Measurements from ENCODE around the gene EPS8L1. TPM values are rescaled to one million over a fixed set of nuclear protein-coding genes. Genes with fewer than 3 reads are reported as not detected.

Gene EPS8L1
- total RNA-seq, 2 donors from 2014 or later = 1.8 to 3.3 TPM

DNA sequence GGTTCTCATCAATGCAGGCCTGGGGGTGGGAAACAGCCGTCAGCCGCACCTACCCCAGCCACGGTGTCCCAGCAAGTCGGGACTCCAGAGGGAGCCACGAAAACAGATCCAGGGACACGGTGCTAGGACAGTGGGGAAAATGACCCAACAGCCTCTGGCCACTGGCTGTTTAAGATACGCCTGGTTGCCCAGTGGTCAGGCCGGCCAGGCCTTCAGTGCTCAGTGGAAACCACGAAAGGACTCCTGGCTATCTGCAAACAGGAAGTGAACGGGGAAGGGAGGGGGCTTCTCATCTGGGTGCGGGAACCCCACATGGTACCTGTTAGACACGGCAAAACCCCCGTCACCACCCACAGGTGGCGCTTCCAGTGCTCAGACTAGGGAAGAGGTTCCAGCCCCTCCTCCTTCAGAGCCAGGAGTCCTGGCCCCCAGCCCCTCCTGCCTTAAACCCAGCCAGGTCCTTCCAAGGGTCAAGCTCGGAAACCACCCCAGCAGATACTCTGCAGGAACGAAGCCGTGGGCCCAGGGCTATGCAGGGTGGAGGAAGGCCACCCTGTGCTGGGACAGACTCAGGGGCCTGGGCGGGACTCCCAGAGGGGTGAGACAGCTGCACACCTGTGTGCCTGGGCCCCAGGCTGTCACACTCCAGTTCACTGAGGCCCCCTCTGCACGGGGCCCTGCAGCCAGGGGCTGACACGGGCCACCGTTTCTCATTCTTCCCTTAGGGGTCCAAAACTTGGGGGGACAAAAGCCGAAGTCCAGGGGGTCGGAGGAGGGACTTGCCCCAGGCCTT, 37.3 kb downstream of the EPS8L1 start:
- no peak overlapping the region for H3K27ac Mint-ChIP-seq
- H3K4me3 Mint-ChIP-seq = no peak overlapping the region
- no peaks in the 10 kb centered on the region for H3K9me3 ChIP-seq (ENCODE audit: control insufficient read depth, low read length, poor library complexity, severe bottlenecking)
- H3K36me3 Mint-ChIP-seq (ENCODE audit: low read depth) = peaks cover 15% of the 10 kb centered on the region
- H3K27me3 Mint-ChIP-seq = no peaks in the 10 kb centered on the region
- ATAC-seq (no peak), DNase-seq (no peak)
- peaks cover 35% of the 10 kb centered on the region for H3K4me1 Mint-ChIP-seq

DNA sequence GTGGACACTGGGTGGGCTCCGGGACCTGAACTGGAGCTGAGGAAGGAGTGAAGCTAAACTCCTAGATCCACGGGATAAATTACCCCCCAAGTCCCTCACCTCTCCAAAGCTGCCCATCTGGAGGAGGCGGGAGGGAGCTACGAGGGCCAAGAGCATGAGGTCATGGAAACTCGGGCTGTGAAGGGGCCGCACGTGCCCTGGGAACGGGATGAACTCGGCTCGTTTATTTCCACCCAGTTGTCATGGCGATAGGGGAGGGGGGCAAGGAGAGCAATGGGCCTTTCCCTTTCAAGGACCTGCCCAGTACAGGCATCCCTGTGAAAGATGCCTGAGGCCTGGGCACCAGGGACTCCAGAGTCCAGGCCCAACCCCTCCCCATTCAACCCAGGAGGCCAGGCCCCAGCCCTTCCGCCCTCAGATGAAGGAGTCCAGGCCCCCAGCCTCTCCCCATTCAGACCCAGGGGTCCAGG, 37.9 kb downstream of the EPS8L1 start:
- DNase-seq (no peak), ATAC-seq (no peak)
- Mint-ChIP-seq H3K27me3 (no peaks in the 10 kb centered on the region), H3K4me3 (no peak overlapping the region), H3K27ac (peak overlapping the region; percentile 34), H3K4me1 (peaks cover 36% of the 10 kb centered on the region), H3K36me3 (ENCODE audit: low read depth) (peaks cover 12% of the 10 kb centered on the region)
- no peaks in the 10 kb centered on the region for H3K9me3 ChIP-seq (ENCODE audit: control insufficient read depth, low read length, poor library complexity, severe bottlenecking)

DNA sequence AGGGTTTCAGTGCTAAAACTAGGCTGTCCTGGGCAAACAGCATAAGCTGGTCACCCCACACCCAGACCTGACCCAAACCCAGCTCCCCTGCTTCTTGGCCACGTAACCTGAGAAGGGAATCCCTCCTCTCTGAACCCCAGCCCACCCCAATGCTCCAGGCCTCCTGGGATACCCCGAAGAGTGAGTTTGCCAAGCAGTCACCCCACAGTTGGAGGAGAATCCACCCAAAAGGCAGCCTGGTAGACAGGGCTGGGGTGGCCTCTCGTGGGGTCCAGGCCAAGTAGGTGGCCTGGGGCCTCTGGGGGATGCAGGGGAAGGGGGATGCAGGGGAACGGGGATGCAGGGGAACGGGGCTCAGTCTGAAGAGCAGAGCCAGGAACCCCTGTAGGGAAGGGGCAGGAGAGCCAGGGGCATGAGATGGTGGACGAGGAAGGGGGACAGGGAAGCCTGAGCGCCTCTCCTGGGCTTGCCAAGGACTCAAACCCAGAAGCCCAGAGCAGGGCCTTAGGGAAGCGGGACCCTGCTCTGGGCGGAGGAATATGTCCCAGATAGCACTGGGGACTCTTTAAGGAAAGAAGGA, 39.0 kb downstream of the EPS8L1 start:
- peak overlapping the region; percentile 100 for H3K4me3 Mint-ChIP-seq
- H3K4me1 Mint-ChIP-seq = peaks cover 36% of the 10 kb centered on the region
- no peaks in the 10 kb centered on the region for H3K27me3 Mint-ChIP-seq
- no peaks in the 10 kb centered on the region for H3K9me3 ChIP-seq (ENCODE audit: control insufficient read depth, low read length, poor library complexity, severe bottlenecking)
- ATAC-seq = no peak
- no peak for DNase-seq
- peaks cover 12% of the 10 kb centered on the region for H3K36me3 Mint-ChIP-seq (ENCODE audit: low read depth)
- H3K27ac Mint-ChIP-seq = peak overlapping the region; percentile 34

DNA sequence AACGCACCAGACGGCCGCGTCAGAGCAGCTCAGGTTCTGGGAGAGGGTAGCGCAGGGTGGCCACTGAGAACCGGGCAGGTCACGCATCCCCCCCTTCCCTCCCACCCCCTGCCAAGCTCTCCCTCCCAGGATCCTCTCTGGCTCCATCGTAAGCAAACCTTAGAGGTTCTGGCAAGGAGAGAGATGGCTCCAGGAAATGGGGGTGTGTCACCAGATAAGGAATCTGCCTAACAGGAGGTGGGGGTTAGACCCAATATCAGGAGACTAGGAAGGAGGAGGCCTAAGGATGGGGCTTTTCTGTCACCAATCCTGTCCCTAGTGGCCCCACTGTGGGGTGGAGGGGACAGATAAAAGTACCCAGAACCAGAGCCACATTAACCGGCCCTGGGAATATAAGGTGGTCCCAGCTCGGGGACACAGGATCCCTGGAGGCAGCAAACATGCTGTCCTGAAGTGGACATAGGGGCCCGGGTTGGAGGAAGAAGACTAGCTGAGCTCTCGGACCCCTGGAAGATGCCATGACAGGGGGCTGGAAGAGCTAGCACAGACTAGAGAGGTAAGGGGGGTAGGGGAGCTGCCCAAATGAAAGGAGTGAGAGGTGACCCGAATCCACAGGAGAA, 39.9 kb downstream of the EPS8L1 start:
- Mint-ChIP-seq H3K27me3 (no peaks in the 10 kb centered on the region), H3K27ac (peak overlapping the region; percentile 98), H3K36me3 (ENCODE audit: low read depth) (peaks cover 12% of the 10 kb centered on the region), H3K4me1 (peaks cover 33% of the 10 kb centered on the region), H3K4me3 (peak overlapping the region; percentile 100)
- no peak for ATAC-seq
- DNase-seq = no peak
- no peaks in the 10 kb centered on the region for H3K9me3 ChIP-seq (ENCODE audit: control insufficient read depth, low read length, poor library complexity, severe bottlenecking)

DNA sequence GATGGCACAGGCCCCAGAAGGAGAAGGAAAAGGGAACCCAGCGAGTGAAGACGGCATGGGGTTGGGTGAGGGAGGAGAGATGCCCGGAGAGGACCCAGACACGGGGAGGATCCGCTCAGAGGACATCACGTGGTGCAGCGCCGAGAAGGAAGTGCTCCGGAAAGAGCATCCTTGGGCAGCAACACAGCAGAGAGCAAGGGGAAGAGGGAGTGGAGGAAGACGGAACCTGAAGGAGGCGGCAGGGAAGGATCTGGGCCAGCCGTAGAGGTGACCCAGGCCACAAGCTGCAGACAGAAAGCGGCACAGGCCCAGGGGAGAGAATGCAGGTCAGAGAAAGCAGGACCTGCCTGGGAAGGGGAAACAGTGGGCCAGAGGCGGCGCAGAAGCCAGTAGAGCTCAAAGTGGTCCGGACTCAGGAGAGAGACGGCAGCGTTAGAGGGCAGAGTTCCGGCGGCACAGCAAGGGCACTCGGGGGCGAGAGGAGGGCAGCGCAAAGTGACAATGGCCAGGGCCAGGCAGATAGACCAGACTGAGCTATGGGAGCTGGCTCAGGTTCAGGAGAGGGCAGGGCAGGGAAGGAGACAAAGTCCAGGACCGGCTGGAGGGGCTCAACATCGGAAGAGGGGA, 40.7 kb downstream of the EPS8L1 start:
- ATAC-seq = peak; percentile 24
- Mint-ChIP-seq H3K36me3 (ENCODE audit: low read depth) (peaks cover 10% of the 10 kb centered on the region), H3K27ac (peak overlapping the region; percentile 98), H3K4me3 (peak overlapping the region; percentile 100), H3K4me1 (peaks cover 32% of the 10 kb centered on the region), H3K27me3 (no peaks in the 10 kb centered on the region)
- DNase-seq = peak in 2 of 3 donors; percentile 32 to 36
- no peaks in the 10 kb centered on the region for H3K9me3 ChIP-seq (ENCODE audit: control insufficient read depth, low read length, poor library complexity, severe bottlenecking)

DNA sequence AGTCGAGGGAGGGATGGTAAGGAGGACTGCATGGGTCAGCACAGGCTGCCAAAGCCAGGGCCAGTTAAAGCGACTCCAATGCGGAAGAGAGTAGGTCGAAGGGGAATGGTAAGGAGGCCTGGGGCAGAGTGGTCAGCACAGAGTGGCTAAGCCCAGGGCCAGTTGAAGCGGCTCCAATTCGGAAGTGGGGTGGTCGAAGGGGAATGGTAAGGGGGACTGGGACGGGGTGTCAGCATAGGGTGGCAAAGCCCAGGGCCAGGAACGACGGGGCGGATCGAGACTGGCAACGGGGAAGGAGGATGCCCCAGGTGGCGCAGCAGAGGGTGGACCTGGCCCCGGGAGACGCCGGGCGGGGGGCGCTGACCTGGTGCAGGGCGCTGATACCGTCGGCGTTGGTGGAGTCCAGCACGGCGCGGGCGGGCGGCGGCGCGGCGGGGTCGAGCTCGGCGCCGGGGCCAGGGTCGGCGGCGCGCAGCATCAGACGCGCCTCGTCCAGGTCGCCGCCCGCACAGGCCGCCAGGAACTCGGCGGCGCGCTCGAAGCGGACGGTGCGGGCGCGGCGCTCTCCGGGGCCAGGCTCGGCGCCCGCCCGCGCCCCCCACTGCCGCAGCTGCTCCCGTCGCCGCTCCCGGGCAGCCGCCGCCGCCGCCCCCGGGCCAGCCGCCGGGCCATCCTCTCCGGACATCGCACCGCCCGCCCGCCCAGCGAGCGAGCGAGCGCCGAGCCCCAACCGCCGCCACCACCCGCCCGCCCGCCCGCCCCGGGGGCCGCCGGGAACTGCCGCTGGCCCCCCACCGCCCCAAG, 41.4 kb downstream of the EPS8L1 start, which contains the start of gene PPP1R12C:
PPP1R12C (minus strand) TSS at position 779 of the 804 bp plus-strand sequence; CDS start at position 685, 94 bp downstream.
- H3K4me1 Mint-ChIP-seq = peaks cover 32% of the 10 kb centered on the region
- no peaks in the 10 kb centered on the region for H3K9me3 ChIP-seq (ENCODE audit: control insufficient read depth, low read length, poor library complexity, severe bottlenecking)
- peak within 1 kb of the TSS; percentile 100 for H3K4me3 Mint-ChIP-seq
- ATAC-seq (peak; percentile 20), DNase-seq (peak in 1 of 3 donors; percentile 27)
- peaks cover 10% of the 10 kb centered on the region for H3K36me3 Mint-ChIP-seq (ENCODE audit: low read depth)
- H3K27me3 Mint-ChIP-seq = no peaks in the 10 kb centered on the region
- peak within 1 kb of the TSS; percentile 98 for H3K27ac Mint-ChIP-seq

DNA sequence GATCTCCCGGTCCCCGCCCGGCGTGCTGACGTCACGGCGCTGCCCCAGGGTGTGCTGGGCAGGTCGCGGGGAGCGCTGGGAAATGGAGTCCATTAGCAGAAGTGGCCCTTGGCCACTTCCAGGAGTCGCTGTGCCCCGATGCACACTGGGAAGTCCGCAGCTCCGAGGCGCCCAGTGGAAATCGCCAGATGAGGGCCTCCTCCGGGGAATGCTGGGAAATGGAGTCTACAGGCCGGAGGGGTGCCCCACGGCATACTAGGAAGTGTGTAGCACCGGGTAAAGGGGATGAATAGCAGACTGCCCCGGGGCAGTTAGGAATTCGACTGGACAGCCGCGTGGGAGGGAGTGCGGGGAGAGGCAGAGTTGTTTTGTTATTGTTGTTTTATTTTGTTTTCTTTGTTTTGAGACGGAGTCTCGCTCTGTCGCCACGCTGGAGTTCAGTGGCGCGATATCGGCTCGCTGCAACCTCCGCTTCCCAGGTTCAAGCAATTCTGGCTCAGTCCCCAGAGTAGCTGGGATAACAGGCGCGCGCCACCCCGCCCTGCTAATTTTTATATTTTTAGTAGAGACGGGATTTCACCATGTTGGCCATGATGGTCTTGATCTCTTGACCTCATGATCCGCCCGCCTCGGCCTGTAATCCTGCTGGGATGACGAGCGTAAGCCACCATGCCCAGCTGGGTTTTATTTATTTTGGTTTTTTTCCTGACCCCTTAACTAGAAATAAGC, 42.2 kb downstream of the EPS8L1 start:
- Mint-ChIP-seq H3K27ac (peak overlapping the region; percentile 98), H3K4me3 (peak overlapping the region; percentile 98), H3K4me1 (peaks cover 32% of the 10 kb centered on the region), H3K27me3 (peaks cover 6% of the 10 kb centered on the region), H3K36me3 (ENCODE audit: low read depth) (peaks cover 10% of the 10 kb centered on the region)
- ATAC-seq = peak; percentile 94
- H3K9me3 ChIP-seq (ENCODE audit: control insufficient read depth, low read length, poor library complexity, severe bottlenecking) = no peaks in the 10 kb centered on the region
- peak; percentile 93 to 96 (median 95) for DNase-seq

DNA sequence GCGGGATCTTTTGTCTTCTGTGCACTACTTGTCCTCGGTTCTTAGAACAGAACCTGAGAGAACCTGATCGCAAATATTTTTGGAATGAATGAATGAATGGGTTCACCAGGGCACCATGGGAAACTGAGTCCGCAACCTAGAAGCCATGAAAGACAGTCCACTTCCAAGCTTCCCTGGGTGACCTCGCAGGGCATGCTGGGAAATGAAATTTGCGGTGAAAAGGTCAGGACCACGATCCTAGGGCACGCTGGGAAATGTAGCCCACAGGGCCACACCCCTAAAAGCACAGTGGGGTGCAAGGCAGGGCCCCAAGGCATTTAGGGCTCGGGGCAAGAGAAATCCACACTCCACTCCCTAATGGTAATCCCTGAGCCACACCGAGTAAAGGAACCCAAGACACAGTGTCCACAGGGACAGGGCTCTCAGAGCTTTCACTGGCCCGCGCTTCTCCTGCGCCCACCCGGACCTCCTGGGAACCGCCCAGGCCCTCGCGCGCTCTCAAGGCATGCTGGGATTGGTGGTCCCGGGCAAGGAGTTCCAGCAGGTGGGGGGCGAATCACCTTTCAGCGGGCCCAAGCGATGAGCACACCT, 42.8 kb downstream of the EPS8L1 start:
- no peaks in the 10 kb centered on the region for H3K9me3 ChIP-seq (ENCODE audit: control insufficient read depth, low read length, poor library complexity, severe bottlenecking)
- peak overlapping the region; percentile 98 for H3K4me3 Mint-ChIP-seq
- ATAC-seq (no peak), DNase-seq (no peak)
- peaks cover 12% of the 10 kb centered on the region for H3K27me3 Mint-ChIP-seq
- H3K4me1 Mint-ChIP-seq = peaks cover 32% of the 10 kb centered on the region
- peaks cover 10% of the 10 kb centered on the region for H3K36me3 Mint-ChIP-seq (ENCODE audit: low read depth)
- peak overlapping the region; percentile 98 for H3K27ac Mint-ChIP-seq

DNA sequence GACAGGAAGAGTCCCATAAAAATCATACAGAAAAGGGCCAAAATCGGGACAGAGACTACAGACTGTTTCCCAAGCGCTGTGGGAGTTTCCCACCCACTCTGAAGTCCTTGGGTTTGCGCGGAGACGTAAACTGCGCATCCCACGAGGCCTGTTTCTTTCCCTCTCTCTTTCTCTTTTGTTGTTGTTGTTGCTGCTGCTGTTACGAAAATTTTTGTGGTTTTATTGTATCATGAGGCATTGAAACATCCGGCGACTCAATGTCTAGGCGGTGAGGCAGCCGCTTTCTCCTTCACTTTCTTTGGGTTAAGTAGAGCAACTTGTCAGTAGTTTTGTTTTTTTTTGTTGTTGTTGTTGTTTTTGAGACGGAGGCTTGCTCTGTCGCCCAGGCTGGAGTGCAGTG, 43.4 kb downstream of the EPS8L1 start:
- peak overlapping the region; percentile 98 for H3K27ac Mint-ChIP-seq
- ATAC-seq = peak; percentile 12
- H3K27me3 Mint-ChIP-seq = peaks cover 18% of the 10 kb centered on the region
- peak overlapping the region; percentile 98 for H3K4me3 Mint-ChIP-seq
- peak in 1 of 3 donors; percentile 37 for DNase-seq
- peaks cover 34% of the 10 kb centered on the region for H3K4me1 Mint-ChIP-seq
- peaks cover 12% of the 10 kb centered on the region for H3K36me3 Mint-ChIP-seq (ENCODE audit: low read depth)
- no peaks in the 10 kb centered on the region for H3K9me3 ChIP-seq (ENCODE audit: control insufficient read depth, low read length, poor library complexity, severe bottlenecking)

DNA sequence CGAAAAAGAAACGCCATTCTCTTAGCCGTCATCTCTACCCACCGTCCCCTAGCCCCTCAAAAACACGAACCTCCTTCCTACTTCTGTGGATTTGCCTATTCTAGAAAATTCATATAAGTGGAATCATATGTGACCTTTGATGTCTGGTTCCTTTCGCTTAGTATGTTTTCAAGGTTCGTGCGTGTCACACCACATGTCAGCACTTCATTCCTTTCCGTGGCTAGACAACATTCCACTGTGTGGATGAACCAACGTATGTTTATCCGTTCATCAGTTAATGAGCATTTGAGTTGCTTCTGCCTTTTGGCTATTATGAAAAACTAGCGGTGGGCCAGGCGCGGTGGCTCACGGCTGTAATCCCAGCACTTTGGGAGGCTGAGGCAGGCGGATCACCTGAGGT, 55.8 kb downstream of the EPS8L1 start:
- ATAC-seq = no peak
- Mint-ChIP-seq H3K4me3 (no peak overlapping the region), H3K36me3 (ENCODE audit: low read depth) (peaks cover 8% of the 10 kb centered on the region), H3K27ac (no peak overlapping the region), H3K4me1 (peaks cover 4% of the 10 kb centered on the region), H3K27me3 (peaks cover 59% of the 10 kb centered on the region)
- no peaks in the 10 kb centered on the region for H3K9me3 ChIP-seq (ENCODE audit: control insufficient read depth, low read length, poor library complexity, severe bottlenecking)
- DNase-seq = no peak

DNA sequence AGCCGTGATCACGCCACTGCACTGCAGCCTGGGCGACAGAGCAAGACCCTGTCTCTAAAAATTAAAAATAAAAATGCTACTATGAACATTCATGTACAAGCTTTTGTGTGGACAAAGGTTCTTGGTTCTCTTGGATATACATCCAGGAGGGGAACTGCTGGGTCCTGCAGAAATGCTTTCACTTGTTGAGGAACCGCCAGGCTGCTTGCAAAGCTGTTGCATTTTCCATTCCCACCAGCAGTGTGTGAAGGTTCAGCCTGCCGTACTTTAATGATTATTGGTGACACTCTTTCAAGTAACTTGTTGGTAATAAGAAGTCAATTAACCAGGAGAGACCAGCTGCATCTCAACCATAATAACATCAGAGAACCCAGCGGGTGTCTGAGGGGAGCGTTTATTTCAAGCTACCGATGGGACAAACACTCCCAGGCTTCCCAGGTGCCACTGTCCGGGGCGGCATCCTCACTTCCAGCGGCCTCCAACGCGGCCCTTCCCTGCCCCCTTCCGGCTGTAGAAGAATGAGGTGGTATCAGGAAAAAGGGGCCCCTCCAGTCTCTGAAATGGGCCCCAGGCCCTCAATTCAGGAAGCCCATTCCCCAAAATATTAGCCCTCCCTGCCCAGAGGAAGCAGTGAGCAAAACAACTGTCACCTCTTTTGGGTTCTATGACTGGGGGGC, 56.9 kb downstream of the EPS8L1 start:
- ATAC-seq (no peak), DNase-seq (no peak)
- H3K9me3 ChIP-seq (ENCODE audit: control insufficient read depth, low read length, poor library complexity, severe bottlenecking) = no peaks in the 10 kb centered on the region
- Mint-ChIP-seq H3K27ac (no peak overlapping the region), H3K36me3 (ENCODE audit: low read depth) (peaks cover under 1% of the 10 kb centered on the region), H3K27me3 (peaks cover 47% of the 10 kb centered on the region), H3K4me1 (peaks cover 4% of the 10 kb centered on the region), H3K4me3 (no peak overlapping the region)
